ENCODE data around the gene SERINC5. TPM values are rescaled to one million over a fixed set of nuclear protein-coding genes. Genes with fewer than 3 reads are reported as not detected.
A peak's percentile ranks its signal among the peaks of the same experiment; 100 is the strongest.

Gene SERINC5
- polyA plus RNA-seq, 3 donors, result 5.0 to 35.9 (median 7.3) TPM

DNA sequence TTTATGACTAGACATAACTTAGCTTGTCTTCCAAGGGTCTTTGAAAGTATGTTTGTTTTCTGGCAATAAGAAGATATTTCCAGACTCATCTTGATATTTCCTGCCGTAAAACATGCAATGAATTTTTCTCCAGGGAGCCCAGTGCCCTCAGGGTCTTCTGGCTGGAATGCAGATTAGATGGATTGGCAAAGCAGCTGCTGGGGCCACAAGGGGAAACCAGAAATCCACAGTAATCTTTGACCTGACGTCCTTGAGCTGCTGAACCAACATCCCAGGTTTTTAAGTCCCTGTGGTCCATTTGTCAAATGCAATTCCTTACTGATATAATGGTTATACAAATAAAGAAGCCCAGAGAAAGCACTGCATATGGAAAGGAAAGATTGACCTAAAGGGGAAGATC lies 127.7 kb downstream of the SERINC5 start:
- Histone ChIP-seq H3K9me3 (replicated peaks in 1 of 2; ENCODE audit: control insufficient read depth in 1 of 2, insufficient read depth in 1 of 2, low read length in 2 of 2) (peaks cover 0 to 4% of the 10 kb centered on the region in 2 donors), H3K4me2 (replicated peaks; ENCODE audit: extremely low read depth, low read length, poor library complexity, severe bottlenecking) (no peak overlapping the region), H3K9ac (ENCODE audit: insufficient read depth, low read length, poor library complexity, severe bottlenecking) (no peak overlapping the region), H3K36me3 (replicated peaks in 1 of 2; ENCODE audit: control insufficient read depth in 1 of 2, insufficient read depth in 2 of 2, low read length in 2 of 2) (no peaks in the 10 kb centered on the region), H2AFZ (ENCODE audit: insufficient read depth, low read depth, low read length, poor library complexity, severe bottlenecking) (no peak overlapping the region), H3K79me2 (ENCODE audit: insufficient read depth, low read length) (no peaks in the 10 kb centered on the region), H4K20me1 (ENCODE audit: insufficient read depth, low read length) (no peaks in the 10 kb centered on the region), H3K27me3 (ENCODE audit: control insufficient read depth in 2 of 2, insufficient read depth in 2 of 2, low read length in 2 of 2) (no peaks in the 10 kb centered on the region), H3K4me3 (replicated peaks in 1 of 3; ENCODE audit: low read depth in 2 of 3, low read length in 3 of 3) (peak overlapping the region in 1 of 3 experiments; percentile 9), H3K27ac (ENCODE audit: low read depth in 1 of 2, low read length in 2 of 2) (peak overlapping the region; percentile 30 to 52), H3K4me1 (ENCODE audit: control insufficient read depth in 1 of 2, insufficient read depth in 2 of 2, low read length in 2 of 2) (peaks cover 57 to 58% of the 10 kb centered on the region in 2 donors)
- H3K27me3 Mint-ChIP-seq (ENCODE audit: low read depth in 3 of 3), result no peaks in the 10 kb centered on the region
- intact Hi-C loops (cut with micrococcal nuclease), result loop anchor here (5.0 to 10.0 kb wide), 3 partner anchors 129 to 279 kb away; partner anchors contain the start of genes SERINC5 (in 2 of the 2) and ZFYVE16 (in 2 of the 2)
- no CpG with 5 or more reads among the region's 2 CpGs for WGBS (ENCODE audit: insufficient coverage)
- DNase-seq, result no peak
- H3K4me3 Mint-ChIP-seq, result no peak overlapping the region
- peak overlapping the region; percentile 81 to 95 (median 85) for H3K27ac Mint-ChIP-seq
- H3K4me1 Mint-ChIP-seq, result peaks cover 57% of the 10 kb centered on the region
- peaks cover 2 to 14% (median 9%) of the 10 kb centered on the region in 7 donors for H3K9me3 Mint-ChIP-seq
- H3K36me3 Mint-ChIP-seq, result peaks cover 15 to 20% of the 10 kb centered on the region in 2 donors
- TF ChIP-seq CTCF (IDR thresholded peaks at IDR 0.05), result no peak

- peak; percentile 92 to 98 (median 93) for DNase-seq
- peaks cover 2 to 13% (median 9%) of the 10 kb centered on the region in 7 donors for H3K9me3 Mint-ChIP-seq
- Histone ChIP-seq H3K27ac (ENCODE audit: low read depth in 1 of 2, low read length in 2 of 2) (peak overlapping the region; percentile 96 to 99), H3K27me3 (ENCODE audit: control insufficient read depth in 2 of 2, insufficient read depth in 2 of 2, low read length in 2 of 2) (no peaks in the 10 kb centered on the region), H2AFZ (ENCODE audit: insufficient read depth, low read depth, low read length, poor library complexity, severe bottlenecking) (no peak overlapping the region), H3K9ac (ENCODE audit: insufficient read depth, low read length, poor library complexity, severe bottlenecking) (peak overlapping the region; percentile 54), H3K79me2 (ENCODE audit: insufficient read depth, low read length) (no peaks in the 10 kb centered on the region), H3K4me3 (replicated peaks in 1 of 3; ENCODE audit: low read depth in 2 of 3, low read length in 3 of 3) (peak overlapping the region in 1 of 3 experiments; percentile 50), H3K4me1 (ENCODE audit: control insufficient read depth in 1 of 2, insufficient read depth in 2 of 2, low read length in 2 of 2) (peaks cover 61 to 63% of the 10 kb centered on the region in 2 donors), H3K4me2 (replicated peaks; ENCODE audit: extremely low read depth, low read length, poor library complexity, severe bottlenecking) (peak overlapping the region; percentile 59), H3K36me3 (replicated peaks in 1 of 2; ENCODE audit: control insufficient read depth in 1 of 2, insufficient read depth in 2 of 2, low read length in 2 of 2) (no peaks in the 10 kb centered on the region), H4K20me1 (ENCODE audit: insufficient read depth, low read length) (no peaks in the 10 kb centered on the region), H3K9me3 (replicated peaks in 1 of 2; ENCODE audit: control insufficient read depth in 1 of 2, insufficient read depth in 1 of 2, low read length in 2 of 2) (peaks cover 0 to 4% of the 10 kb centered on the region in 2 donors)
- intact Hi-C loops (cut with micrococcal nuclease), result loop anchor here (5.0 to 10.0 kb wide), 3 partner anchors 130 to 280 kb away; partner anchors contain the start of genes SERINC5 (in 2 of the 2) and ZFYVE16 (in 2 of the 2)
- peaks cover 11 to 12% of the 10 kb centered on the region in 2 donors for H3K36me3 Mint-ChIP-seq
- TF ChIP-seq CTCF (IDR thresholded peaks at IDR 0.05), result no peak
- H3K4me1 Mint-ChIP-seq, result peaks cover 63% of the 10 kb centered on the region
- no peaks in the 10 kb centered on the region for H3K27me3 Mint-ChIP-seq (ENCODE audit: low read depth in 3 of 3)
- 0% methylated on average over 2 of the region's 4 CpGs for WGBS (ENCODE audit: insufficient coverage)
- peak overlapping the region; percentile 89 to 100 (median 100) for H3K27ac Mint-ChIP-seq
- H3K4me3 Mint-ChIP-seq, result peak overlapping the region in 1 of 2 donors; percentile 41
These were observed 128.7 kb downstream of the SERINC5 start for GRCh38 chr5:80127116-80127552.
